Ishikawa (cell line): ENCODE data around the gene EEFSEC.

ENCODE experiments used
- EP300 ChIP-seq: IDR thresholded peaks from 2 replicates; pipeline ENCODE4 v1.6.1; 2012; ENCODE audit warnings: borderline replicate concordance
- RAD21 ChIP-seq: IDR thresholded peaks from 2 replicates; pipeline ENCODE4 v1.6.1; 2012; ENCODE audit warnings: low read depth
- TCF12 ChIP-seq: IDR thresholded peaks from 2 replicates; pipeline ENCODE4 v1.6.1; 2012; ENCODE audit warnings: low read depth

DNA sequence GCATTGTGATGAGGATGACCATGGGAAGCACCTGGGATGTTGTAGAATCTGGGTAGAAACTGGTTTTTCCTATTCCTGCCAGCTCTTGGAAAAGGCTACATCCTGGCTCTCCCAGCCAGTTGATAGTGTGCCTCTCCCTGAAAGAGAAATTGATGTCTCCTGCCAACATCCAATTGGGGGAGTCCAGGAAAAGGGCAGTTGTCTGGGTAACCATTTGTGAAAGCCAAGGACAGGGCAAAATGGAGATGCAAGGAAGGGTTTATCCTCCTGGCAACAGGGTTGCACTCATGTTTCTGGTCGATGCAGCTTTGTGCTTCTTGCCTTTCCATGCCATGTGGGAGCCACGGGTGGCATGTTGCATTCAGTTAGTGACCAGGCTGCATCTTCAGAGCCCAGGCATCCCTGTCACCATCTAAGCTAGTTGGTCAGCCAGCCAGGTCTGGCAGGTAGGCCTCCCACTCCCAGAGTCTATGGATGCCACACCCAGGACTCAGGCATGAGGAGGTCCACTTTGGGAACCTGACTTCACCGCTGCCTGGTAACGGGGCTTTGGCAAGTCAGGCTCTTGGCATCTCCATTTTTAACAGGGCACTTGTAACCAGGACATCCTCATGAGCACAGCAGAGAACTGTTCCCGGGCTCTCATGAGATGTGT is 159.9 kb downstream of the EEFSEC start:
- TF ChIP-seq EP300 (no peak), RAD21 (no peak), TCF12 (no peak)
